Activated CD4-positive, alpha-beta T cell treated with anti-CD3 and anti-CD28 coated beads for 4 hours (primary cell): ENCODE results near the gene MYH4.

ENCODE experiments used
- DNase-seq, 2 donors: peaks; one replicate each; pipeline ENCODE4 v3.0.0-alpha.2; 2020

The MYH4 gene

DNA sequence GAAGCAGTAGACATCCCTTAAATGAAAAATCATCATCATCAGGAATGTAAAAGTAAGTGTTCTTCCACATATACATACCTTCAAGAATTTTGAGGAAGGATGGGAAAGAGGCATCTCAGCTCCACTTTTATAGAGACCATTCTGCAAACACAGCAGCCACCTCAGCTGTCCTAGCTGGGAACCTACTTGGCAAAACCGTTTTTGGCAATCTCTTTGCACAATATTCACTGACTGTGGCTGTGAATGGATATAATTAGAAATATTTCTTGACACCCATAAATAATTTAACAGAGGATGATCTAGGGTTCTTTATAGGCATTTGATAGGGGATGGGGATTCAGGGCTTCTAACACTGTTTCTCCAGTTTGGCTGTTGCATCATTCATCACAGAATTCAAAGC lies at the start of gene MYH4:
Gene MYH4, minus strand, starts transcription at position 101 of the 400 bp plus-strand sequence. CDS start 2,814 bp downstream, outside the sequence.
- no peak for DNase-seq

DNA sequence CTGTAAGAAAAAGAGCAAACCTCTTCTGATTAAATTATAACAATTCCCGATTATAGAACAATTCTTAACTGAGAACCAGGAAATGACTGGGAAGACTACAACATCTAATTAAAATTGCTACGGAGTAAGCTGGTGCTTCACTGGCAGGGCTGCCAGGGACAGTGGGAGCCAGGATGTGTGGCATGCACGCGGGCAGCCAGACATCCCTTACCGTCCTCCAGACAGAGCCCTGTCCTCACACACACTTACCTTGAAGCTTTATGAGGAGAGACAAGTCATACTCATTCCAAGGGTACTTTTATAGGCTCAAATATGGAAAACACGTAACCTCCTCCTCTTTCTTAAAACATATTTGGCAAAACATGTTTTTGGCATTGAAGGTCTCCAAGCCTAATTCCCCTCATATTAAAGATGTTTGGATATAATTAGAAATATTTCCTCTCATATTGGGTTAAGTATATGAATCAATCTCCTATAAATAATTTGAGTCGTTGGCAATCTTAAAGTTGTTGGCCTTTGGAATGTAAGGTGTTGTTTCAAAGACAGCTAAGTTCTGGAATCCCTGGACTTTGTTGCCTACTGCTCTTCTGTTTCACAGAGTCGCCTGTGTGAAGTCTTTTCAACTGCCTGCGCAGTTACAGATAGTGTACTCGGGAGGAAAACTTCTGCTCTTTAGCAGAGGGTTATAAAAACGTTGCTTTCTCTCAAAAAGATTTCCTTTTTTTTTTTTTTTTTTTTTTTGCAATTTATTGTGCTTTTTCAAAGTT lies 49.1 kb upstream of the MYH4 start, which contains the start of gene MYH1:
Gene MYH1, minus strand, starts transcription at position 272 of the 767 bp plus-strand sequence. CDS start 1,900 bp downstream, outside the sequence.
- no peak for DNase-seq

DNA sequence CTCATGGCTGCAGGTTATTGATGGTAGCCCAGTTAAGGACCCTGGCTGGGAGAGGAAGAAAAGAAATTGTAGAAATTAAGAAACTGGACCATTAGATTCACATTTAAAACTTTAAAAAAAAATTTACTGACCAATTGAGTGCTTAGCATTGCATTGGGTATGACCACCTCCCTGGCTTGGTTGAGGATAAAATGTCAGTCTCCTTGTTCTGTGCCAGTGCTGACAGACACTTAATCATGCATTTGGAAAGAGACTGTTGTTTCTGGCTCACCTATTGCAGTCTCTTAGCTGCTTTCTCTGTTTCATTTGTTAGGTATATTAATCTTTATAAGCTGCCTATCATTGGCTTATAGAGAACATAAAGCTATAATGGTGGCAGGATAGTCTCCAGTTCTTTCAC lies 47.3 kb upstream of the MYH4 start:
- DNase-seq: no peak

DNA sequence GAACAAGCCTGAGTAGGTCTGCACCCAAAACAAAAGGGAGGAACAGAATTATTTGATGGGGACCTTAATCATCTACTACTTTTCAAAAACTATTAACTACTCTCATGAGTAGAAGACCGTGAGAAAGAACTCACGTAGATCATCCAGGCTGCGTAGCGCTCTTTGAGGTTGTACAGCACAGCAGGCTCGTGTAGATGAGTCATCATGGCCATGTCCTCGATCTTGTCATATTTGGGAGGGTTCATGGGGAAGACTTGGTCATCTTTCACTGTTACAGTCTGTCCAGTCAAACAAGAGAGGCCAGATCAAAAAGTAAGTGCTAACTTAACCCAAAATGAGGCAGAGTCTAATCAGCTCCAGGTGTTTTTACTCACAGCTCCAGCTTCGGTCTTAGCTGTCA lies 46.7 kb upstream of the MYH4 start:
- no peak for DNase-seq

DNA sequence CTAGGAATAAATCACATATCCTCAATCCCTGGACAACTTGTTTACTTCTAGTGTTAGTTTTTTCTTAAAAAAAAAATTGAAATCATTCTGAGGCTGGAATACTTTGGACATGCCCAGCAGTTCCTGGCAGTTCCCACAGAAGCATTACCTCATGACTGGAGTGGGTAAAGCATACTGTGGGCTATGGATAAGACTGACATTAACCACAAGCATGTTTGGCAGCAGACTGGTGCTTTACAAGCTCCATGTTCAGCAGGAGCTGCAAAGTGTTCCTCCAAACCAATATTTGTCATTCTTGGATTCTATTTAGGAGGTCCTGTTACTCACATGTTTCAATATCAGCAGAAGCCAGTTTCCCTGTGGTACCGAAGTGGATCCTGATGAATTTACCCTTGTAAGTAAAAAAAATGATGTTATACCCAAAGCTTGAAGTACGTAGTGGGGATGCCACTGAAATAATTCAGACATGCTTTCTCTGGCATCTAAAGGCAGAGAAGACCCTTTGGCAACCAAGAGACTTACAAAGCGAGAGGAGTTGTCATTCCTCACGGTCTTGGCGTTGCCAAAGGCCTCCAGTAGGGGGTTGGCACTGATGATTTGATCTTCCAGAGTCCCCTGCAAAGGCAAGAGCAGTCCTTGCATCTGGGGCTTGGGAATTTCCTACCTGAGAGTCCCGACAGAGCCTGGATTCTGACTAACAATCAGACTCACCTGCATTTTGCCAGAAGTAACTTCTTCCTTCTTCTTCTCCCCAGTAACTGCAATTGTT lies 44.1 kb upstream of the MYH4 start:
- no peak for DNase-seq

DNA sequence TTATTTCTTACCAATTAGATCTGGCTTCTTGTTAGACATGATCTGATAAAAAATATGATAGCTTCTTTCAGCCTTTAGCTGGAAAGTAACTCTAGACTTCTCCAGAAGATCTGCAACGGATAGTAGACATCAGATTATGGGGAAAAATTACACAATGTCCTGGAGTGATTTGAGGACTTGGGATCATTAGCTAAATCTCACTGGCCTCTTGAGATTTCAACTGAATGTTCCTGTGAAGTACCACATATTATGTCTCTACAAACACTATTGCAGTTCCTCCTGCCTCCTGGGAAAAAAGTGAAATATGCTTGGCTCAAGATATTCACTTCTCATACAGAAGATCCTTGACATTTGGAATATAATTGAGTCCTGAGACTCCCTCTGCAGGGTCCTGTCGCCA lies 43.5 kb upstream of the MYH4 start:
- DNase-seq: no peak

DNA sequence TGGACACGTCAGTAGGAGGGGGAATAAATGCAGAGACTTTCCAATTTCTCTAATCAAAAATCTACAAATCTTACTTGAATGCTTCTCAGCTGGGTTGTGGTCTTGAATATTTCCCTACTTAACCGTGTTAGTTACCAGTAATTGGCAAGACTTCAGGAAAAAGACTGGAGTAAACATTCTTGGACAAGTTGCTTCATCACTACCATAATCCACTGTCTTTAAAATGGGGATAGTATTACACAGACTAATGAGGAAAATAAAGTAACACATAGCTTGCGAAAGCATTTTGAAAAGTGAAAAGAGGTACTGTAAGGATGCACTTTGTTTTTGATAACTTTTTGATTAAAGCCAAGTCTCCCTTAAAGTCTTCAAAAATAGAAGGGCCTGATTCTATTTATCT lies 30.6 kb upstream of the MYH4 start:
- DNase-seq: no peak

DNA sequence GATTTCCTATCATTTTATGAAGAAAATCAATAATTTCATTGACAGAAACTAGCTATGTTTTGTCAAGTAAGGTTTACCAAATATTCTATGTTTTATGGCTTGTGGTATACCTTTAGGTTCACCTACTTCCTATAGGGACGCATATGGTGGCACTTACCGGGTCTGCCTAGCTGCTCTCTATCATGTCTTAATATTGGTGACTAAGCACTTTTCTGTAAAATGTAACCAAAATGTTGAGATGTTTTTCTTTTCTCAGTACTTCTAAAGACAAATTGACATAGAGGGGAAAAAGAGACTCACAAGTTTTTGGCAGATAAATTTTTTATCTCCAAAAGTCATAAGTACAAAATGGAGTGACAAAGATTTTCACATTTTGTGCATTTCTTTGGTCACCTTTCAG lies 22.6 kb upstream of the MYH4 start:
- no peak for DNase-seq

DNA sequence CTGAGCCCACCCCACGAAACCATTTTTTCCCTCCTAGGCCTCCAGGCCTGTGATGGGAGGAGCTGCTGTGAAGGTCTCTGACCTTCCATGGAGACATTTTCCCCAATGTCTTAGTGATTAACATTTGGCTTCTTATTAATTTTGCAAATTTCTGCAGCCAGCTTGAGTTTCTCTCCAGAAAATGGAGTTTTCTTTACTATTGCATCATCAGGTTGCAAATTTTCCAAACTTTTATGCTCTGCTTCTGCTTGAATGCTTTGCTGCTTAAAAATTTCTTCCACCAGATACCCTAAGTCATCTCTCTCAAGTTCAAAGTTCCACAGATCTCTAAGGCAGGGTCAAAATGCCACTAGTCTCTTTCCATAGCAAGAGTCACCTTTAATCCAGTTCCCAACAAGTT lies 12.9 kb upstream of the MYH4 start:
- no peak for DNase-seq

DNA sequence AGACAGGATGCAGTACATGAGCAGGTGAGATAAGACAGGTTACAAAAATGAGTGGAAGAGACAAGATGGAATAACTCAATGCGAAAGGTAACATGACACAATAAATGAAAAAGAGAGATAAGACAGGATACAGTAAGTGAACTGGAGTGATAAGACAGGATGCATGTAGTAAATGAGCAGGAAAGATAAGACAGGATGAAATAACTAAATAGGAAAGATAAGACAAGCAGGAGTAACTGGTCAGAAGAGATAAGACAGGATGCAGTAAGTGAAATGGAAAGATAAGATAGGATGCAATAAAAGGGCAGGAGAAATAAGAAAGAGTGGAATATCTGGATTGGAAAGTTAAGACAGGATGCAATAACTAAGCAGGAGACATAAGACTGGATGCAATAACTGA lies 8.3 kb upstream of the MYH4 start:
- no peak for DNase-seq

DNA sequence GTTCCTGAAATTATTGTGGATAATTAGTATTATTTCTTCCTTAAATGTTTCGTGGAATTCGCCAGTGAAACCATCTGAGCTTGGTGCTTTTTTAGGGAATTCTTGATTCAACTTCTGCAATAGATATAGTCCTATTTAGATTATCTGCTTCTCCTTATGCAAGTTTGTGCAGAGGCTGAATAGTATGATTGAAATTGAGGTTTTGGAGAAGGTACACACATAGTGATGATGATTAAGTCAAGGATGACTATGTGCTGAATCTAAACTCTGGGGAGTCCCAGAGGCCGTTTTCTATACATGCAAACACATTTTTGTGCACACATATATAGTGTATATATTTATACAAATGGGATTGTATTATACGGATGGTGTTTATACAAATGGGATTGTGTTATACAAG lies 5.2 kb upstream of the MYH4 start:
- no peak for DNase-seq

DNA sequence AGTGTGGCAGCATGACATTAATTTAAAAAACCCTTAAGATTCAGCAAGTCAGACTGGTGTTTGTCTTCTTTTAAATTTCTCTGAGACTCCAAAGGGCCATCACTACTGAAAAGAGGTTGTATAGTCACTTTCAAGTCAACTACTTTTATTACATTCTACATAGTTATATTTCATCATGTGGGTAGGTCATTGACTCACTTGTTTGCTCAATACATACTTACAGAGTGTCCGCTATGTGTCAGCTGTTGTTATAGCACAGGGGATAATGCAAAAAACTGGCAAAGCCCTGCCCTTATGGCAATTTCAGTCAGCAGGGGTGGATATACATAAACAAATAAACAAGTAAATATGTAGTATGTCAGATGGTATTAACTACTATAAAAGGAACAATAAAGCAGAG lies 2.5 kb upstream of the MYH4 start:
- DNase-seq: no peak

DNA sequence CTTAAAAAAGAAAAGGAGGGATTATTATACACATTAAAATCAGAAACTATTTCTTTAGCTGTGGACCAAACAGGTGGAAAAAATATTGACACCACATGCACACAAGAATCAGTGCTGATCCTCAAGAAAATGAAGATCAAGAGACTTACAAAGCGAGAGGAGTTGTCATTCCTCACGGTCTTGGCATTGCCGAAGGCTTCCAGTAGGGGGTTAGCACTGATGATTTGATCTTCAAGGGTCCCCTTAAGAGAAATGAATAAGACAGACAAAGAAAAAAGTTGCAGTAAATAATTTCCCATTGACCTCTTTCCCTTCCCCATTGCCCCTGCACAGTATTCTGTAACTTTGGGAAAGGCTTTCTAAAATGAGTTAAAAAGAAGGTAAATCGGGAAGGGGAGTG lies 6.0 kb downstream of the MYH4 start:
- DNase-seq: no peak

DNA sequence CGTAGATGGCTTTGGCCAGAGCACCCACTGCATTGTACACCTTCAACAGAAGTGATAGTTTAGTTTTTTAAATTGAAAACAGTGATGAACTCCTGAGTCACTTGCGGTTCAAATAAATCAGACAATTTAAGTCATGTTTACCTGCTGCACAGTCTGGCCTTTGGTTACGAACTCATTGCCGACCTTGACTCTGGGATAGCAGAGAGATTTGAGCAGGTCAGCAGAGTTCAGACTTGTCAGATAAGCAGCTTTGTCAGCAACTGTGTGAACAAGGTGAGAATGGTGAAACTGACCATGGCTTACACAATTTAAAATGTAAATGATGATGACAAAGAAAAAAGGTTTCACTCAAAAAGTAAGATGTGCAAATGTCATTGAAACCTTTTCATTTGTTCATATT lies 9.3 kb downstream of the MYH4 start:
- no peak for DNase-seq

DNA sequence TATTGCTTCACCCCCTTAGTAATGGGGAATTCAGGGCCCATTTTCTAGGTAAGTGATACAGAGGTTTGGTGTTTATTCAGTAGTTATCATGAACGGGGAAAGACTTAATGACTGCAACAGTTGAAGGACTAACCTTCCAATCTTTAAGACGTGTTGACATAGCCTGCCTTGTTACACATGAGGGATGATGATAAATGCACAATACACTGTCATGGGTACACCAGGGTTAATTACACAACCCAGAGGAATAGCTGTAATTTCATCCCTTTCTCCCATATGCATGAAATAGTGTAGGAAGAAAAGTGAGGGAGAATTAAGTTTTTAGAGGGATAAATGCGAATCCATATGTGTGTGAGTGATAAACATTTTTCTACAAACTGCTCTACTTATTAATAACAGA lies 10.7 kb downstream of the MYH4 start:
- DNase-seq: no peak

DNA sequence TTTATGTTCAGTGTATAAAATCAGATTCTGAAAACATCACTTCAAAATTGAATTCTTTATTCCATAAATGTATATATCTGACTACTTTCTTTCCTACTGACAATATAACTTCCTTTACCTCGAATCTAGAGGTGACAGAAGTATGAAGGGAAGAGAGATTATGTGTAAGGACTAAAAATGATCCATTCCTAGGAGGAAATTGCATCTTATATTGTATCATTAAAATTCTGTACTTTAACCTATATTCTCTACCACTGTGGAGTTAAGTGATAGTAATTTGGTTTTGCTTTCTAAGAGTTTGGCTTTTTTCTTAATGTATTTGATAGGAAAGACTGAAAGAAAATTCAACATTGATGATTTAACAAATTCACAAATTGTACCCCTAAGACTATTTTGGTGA lies 11.4 kb downstream of the MYH4 start:
- no peak for DNase-seq

DNA sequence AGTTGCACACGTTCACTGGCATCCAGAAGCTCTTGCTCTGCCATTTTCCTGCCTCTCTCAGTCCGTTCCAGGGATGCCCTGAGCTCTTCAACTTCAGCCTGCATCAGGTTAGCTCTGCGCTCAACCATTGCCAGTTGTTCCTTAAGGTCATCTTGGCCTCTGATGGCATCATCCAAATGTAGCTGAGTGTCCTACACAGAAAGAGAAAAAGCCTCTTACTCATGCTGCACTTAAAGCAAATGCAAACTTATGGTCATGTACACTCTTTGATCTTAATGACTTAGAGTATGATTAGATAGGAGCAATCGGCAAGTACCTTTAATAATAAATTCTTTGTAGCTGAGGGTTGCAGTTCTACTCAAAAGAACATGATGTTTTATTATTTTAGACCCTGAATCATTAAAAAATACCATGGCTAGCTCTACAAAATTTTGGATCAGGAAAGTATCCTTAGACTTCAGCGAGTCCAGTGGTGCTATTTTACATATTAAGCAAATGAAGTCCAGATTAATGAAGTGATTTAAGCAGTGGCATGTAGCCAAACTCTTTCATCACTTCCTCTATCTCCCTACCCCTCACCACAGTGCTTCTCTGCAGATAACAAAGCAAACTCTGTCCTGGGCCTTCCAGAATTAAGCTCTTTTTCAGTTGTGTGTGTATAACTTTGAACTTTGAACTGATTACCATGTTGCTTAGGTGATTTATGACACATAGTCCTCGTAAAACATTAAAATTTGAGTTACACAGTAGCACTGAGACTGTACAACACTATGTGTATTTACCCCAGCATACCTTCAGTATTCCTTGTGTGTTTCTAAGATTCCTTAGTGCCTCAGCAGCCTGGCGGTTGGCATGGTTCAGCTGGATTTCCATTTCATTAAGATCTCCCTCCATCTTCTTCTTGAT lies 22.1 kb downstream of the MYH4 start:
- DNase-seq: no peak

DNA sequence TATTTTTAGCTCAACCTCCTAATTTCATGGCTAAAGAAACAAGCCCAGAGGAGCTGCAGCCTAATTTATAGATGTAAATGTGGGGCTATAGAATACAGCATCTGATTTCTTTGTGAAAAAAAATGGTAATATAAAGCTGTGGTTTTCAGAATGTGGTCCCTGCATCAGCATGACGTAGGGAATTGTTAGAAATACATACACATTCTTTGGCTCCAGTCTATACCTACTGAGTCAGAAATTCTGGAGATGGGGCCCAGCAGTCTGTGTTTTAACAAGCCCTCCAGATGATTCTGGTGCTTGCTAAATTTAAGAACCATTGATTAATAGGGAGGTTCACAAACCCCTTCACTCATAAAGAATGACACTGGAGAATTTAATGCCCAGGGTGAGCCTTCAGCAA lies 29.5 kb downstream of the MYH4 start:
- no peak for DNase-seq

DNA sequence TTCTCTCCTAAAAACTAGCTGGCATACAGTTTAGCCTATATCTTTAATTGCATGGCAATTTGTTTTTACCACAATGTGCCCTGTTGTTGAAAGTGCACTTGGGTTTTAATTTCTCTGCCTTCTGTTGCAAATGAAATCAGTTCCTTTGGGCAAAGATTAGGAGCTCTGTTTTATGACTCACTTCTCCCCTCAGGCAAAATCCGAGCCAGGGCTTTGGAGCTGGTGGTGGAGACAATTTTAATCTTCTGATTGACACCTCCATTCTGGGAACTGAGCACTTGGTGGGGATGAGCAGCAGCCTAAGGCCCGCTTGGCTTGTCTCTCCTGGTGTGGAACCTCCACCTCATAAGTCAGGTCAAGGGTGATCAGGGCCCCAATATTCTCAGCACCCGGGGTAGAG lies 34.3 kb downstream of the MYH4 start:
- no peak for DNase-seq

DNA sequence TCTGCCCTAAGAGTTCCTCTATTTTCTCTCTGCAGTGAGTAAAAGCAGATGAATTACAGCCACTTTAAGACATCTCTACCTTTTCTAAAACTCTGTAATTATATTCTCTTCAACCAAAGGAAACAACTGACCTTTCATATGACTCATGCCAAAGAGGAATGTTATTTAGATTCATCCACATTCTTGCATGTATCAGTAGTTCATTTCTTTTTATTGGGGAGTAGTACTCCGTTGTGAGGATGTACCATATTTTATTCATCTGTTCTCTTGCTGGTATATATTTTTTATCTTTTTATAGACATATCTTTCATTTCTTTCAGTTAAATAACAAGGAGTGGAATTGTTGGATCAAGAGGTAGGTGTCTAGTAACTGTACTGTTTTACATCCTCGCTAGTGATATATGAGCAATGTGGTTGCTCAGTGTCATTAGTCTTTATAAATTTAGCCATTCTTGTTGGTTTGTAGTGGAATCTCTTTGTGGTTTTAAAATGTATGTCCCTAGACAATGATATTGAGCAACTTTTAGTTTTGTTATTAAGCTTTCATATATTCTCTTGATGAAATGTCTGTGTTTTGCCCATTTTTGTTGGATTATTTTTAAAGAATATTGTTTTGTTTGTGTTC lies 39.8 kb downstream of the MYH4 start:
- no peak for DNase-seq

DNA sequence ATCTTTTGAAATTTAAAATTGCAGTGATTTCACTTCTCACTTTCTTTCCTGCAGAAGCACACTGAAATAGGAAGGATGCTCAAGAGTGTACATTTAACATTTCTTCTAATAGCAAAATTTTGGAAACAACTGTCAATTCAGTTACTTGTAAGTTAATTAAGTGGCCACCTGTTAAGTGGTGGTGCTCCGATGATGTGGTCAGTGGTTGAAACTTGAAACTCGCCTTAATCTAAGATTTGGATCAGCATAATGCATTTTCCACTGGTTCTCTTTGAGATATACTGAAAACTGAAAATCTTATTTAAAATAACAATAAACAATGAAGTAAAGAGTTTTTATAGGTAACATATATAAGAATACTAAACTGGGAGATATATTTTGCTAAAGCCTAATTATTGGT lies 40.6 kb downstream of the MYH4 start:
- DNase-seq: no peak

DNA sequence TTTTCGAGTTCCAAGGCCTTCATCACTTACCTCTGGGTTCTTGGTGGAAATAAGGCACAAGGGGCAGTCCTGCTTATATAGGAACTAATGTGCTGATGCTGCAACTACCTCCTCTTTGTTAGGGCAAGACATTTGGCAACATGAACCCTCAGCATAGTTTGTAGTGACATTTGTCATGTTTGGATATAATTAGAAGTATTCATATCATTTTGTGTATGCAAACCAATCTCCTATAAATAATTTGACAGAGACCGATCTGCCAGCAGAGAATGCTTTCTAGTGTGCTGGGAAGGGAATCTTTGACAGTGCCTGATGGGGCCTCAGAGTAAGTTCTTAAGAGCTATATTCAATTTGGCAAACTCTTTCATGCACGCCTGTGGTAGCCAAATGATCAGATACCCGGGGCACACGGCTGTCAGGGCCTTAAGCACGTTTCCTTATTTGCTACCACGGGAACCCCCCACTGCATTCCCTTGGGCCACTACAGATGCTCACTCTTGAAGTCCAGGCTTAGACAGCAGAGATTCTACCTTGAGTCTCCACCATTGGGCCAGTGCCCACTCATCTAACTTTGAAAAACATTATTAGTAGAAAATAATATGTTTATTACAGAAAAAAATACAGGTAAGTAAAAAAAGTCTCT lies 47.3 kb downstream of the MYH4 start, which contains the start of gene MYH8:
Gene MYH8, minus strand, starts transcription at position 51 of the 643 bp plus-strand sequence. CDS start 1,723 bp downstream, outside the sequence.
- no peak for DNase-seq
